ENCODE measurements around the gene HOXC13.

The HOXC13 gene

DNA sequence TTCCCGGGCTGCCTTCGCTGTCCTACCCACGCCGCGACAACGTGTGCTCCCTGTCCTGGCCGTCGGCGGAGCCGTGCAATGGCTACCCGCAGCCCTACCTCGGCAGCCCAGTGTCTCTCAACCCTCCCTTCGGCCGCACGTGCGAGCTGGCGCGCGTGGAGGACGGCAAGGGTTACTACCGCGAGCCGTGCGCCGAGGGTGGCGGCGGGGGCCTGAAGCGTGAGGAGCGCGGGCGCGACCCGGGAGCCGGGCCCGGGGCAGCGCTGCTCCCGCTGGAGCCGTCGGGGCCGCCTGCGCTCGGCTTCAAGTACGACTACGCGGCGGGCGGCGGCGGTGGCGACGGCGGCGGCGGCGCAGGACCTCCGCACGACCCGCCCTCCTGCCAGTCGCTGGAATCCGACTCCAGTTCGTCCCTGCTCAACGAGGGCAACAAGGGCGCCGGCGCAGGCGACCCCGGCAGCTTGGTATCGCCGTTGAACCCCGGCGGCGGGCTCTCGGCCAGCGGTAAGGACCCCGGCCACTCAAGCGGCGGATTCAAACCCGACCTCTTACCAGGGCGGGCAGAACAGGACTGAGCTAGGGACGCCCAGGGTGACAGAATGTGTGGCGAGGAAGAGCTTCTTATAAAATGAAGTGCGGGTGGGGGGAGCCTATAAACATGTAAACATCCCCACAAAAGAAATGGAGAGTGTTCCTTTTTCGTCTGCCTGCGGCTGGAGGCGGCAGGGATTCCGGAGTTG lies 16.6 kb downstream of the HOXC13 start:
- no peak for DNase-seq (ENCODE audit: low read depth)

- DNase-seq (ENCODE audit: low read depth): no peak
Observed at GRCh38 chr12:53955776-53956250, 17.2 kb downstream of the HOXC13 start.

DNA sequence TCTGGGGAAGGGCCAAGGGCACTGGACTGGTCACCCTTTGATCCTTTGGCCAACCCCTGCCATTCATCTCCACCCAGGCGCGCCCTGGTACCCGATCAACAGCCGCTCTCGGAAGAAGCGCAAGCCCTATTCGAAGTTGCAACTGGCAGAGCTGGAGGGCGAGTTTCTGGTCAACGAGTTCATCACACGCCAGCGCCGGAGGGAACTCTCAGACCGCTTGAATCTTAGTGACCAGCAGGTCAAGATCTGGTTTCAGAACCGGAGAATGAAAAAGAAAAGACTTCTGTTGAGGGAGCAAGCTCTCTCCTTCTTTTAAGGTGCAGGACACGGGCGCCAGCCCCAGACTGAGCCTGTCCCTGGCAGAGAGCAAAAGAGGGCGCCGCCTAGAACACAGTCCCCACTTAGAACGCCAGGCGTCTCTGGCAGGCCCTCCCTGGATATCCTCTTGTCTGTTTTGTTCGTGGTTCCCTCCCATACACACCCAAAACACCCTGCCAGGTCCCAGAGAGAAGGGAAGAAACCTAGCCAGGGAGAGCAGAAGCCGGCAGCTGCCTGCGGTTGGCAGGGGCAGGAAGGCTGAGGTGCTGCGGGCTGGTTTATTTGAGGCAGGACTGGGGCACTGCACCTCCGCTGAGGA lies 17.7 kb downstream of the HOXC13 start:
- DNase-seq (ENCODE audit: low read depth): no peak

GRCh38 chr12:53956914-53957536 lies 18.4 kb downstream of the HOXC13 start:
- no peak for DNase-seq (ENCODE audit: low read depth)

DNA sequence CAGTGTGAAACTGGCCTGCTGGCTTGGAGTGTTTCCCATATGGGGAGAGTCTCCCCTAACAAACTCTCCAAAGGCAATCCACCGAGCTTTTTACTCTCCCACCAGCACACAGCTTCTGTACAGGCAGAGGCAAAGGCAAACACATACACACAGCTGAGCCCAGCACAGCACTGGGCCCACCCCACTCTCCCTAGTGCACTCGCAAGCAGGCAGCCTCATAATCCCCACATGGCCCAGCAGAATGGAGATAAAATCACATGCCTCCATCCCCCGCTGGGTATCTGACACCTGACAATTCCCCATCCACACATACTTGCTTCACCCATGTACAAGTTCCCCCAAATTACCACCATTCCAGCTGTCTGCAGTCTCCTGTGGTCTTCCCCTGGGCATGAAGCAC lies 19.5 kb downstream of the HOXC13 start:
- DNase-seq (ENCODE audit: low read depth): no peak

DNA sequence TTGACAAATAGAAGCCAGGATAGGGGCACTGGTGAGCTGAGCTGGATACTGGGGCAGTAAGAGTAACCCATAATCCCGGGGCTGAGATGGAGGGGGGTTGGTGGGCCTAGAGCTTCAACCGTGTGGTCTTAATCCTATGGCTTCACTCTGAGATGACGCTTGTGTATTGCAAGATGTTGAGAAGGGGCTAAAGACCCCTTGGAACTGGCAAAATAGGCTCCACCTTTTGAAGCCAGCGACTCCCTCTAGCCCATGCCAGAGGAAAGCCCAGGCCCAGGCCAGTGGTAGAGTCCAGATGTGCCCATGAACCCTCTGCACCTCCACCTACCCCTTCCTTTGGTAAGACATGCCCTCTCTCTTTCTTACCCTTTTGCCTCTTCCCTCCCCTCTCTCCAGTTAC lies 20.7 kb downstream of the HOXC13 start:
- DNase-seq (ENCODE audit: low read depth): no peak

DNA sequence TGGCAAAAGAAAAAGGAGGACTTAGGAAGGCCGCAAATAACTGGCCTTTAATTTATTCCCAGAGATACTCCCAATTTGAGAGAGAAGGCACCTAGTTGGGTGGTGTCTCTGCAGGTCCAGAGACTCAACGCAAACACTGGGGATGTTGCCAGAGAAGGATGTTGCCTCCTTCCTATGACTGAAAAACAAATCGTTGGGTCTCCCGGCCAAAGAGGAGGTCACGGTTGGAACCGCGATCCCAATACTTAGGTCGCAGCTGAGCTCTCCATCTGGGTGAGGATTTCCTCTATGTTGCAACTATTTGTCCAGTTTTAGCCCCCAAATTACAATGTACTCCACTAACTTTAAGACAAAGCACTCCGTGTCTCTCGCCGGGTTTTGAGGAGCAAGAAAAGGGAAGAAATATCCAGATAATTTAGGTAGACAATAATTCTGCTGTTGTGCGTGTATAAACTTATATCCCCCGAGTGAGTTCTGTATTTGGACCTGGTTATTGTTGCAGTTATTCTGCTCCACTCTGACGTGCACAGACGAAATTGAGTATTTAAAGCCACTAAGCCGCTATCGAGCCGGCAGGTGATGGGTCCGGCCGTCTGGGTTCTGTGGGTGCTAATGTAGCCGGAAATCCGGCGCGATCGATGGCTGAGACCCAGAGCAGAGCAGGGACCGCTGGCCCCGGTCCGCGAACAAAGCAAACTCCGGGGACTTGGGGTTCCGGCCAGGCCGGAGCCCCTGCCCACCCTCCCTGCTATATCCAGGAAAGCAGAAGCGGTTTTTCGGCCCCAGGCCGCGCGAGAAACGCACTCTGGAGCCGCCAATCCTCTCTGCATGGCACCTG lies 21.8 kb downstream of the HOXC13 start:
- DNase-seq (ENCODE audit: low read depth): no peak

GRCh38 chr12:53961025-53961761 lies 22.6 kb downstream of the HOXC13 start:
- no peak for DNase-seq (ENCODE audit: low read depth)

GRCh38 chr12:53963005-53963404 lies 24.4 kb downstream of the HOXC13 start:
- DNase-seq (ENCODE audit: low read depth): no peak

DNA sequence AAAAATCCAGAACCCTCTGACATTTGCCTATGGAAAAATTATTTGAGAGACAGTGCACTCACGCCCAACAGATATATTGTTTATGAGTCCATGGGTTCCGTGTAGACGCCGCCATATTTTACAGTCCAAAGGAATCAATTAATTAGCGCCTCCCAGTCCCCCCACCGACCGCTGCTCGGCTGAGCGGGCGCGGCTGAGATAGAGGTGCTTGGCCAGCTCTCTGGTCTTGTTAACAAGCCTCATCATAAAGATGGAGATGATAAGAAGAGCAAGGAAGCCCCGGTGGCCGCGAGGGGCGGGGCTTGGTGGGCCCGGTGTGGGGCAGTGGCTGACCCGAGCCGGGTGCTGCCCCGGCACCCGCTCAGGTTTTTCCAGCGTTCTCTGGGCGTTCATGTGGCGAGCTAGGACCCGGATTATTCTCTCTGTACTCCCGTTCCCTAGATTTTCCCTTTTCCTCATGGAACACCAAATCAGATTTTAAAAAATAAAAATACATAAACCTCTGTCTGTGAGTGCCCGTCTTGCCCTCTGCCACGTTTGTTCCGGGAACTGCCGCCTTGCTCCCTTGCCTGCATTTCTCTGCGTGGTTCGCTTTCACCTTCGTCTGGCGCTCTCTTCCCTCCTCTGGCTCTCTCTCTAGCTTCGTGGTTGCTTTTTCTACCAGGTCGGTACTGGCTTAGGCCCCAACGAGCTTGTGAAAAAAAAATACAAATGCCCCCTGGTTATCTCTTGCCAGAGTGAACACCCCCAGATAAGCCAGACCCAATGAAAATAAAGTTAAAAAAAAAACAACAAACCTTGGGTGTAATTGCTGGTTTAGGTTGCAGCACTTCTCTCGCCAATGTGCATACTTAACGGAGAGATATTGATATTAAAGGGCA lies 25.0 kb downstream of the HOXC13 start:
- no peak for DNase-seq (ENCODE audit: low read depth)

GRCh38 chr12:53964315-53964713 lies 25.7 kb downstream of the HOXC13 start:
- no peak for DNase-seq (ENCODE audit: low read depth)

DNA sequence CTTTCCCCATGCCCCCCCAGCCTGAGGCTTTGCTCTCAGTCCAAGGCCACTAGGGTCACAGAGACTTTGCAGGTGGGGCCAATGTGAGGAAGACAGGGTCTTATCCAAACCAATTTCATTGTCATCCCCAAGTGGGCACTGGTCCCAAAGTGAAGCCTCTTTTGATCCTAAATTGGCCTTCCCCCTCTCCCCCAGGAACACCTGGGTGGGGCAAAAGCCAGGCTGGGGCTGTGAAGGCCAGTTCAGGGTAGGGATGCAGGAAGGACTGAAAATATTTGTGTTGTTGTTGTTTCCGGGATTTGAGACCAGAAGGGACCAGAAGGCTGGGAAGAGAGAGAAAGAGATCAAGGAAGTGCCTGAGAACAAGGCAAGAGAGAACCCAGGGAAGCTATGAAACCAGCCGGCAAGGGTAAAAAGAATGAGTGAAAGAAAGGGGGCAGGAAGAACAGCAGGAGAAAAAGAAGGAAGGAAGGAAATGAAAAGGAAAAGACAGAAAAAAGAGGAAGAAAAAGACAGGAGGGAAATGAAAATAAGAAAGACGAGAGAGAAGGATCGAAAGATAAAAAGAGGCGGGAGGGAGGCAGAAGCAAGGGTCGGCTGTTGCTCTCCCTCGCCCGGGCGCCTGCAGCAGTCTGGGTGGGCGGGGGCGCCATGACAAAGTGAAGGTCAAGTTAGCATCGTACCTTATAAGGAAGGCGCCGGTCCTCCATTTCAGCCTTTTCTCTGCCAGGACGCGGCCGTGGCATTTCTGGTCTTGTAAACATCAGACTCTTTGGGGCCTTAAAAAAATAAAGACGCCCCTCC lies 26.9 kb downstream of the HOXC13 start:
- DNase-seq (ENCODE audit: low read depth): no peak

- no peak for DNase-seq (ENCODE audit: low read depth)
Observed at GRCh38 chr12:53966085-53966384, 27.4 kb downstream of the HOXC13 start.

GRCh38 chr12:53966385-53967133 lies 27.9 kb downstream of the HOXC13 start:
- no peak for DNase-seq (ENCODE audit: low read depth)

DNA sequence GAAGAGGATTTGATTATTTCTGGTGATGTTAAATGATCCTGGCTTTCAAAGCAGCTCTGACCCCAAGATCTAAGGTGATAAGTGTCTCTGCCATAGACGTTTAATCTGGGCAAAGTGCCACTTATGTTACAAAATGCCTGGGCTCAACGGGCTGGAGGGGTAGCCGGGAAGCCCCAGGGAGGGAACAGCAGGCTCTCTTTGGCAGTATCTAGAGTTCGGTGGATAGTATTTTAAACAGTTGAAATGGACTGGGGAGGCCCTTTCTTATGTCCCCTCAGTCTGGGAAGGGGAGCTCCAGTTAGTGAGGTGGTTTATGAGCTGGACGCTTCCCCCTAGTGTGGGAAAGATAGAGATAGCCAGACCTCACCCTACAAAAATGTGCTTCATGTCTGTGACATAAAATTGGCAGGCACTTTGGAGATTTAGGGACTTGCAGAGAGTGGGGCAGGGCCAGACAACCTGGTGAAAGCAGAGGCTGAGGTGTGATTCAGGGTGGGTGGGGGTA lies 28.8 kb downstream of the HOXC13 start:
- DNase-seq (ENCODE audit: low read depth): no peak

DNA sequence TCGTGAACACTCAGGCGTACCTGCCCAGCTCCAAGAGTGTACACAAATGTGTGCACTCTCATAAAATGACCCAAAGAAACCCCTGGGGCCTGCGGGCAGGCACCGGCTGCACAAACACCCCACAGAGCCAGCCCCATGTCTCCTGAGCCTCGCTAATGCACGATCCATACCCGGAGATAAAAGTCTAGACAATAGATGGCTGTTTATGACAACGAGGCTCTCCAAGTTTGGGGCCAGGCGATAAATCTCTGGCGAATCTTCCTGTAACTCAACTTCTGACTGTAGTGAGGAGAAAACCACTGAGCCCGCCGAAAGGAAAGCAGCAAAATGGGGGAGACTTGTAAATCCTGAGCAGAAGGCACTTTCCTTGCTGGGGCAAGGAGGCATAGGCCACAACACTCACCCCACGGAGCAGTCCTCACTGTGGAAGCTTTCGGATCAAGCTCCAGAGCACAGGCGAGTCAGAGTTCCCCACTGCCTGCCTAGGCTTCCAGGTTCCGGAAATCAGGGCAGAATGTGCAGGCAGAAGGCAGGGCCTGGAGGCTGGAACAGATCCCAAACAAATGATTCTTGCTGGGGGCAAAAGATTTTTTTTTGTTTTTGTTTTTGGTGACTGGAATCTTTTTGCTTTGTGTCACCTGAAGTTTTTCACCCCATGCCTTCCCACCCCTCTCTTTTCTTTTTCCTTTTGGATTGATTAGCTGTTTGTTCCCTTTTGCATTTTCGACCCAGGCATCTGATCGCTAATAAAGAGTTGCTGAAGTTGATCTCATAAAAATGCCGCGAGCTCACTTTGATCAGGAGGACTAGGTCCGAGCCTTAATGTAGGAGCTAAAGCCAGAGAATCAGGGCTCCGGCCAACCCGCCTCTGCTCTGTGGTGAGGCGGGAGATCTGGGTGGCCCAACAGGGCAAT lies 29.8 kb downstream of the HOXC13 start:
- no peak for DNase-seq (ENCODE audit: low read depth)

- DNase-seq (ENCODE audit: low read depth): no peak
Observed at GRCh38 chr12:53969588-53970259, 31.1 kb downstream of the HOXC13 start.

Data from stimulated activated CD8-positive, alpha-beta memory T cell treated with anti-CD3 and anti-CD28 coated beads, Interleukin-12 subunit alpha, Interleukin-12 subunit beta, amount 100 ng/mL, for 1 hour (primary cell).